DOHH2 (cell line): ENCODE measurements around the gene ZNF682.

Experiments
- CTCF ChIP-seq: fragments of 200-600 bp; sonication (generic); IDR thresholded peaks from one replicate; pipeline ENCODE4 v1.5.1; 2014; ENCODE audit warnings: antibody characterized with exemption, mild to moderate bottlenecking, low read depth, low read length; ENCODE audit not compliant: poor library complexity, severe bottlenecking
- EZH2phosphoT487 ChIP-seq: fragments of 200-600 bp; sonication (generic); IDR thresholded peaks from 2 replicates; pipeline ENCODE4 v1.6.1; 2017; ENCODE audit warnings: borderline replicate concordance, mild to moderate bottlenecking, antibody characterized with exemption, low read length, moderate library complexity, mixed read lengths

- TF ChIP-seq CTCF (no peak), EZH2phosphoT487 (no peak)
Observed at GRCh38 chr19:20051841-20052768, 12.8 kb upstream of the ZNF682 start.
